DOHH2 (cell line): Measurements from ENCODE around the gene MPHOSPH10.

ENCODE experiments used
- H3F3A ChIP-seq: fragments of 200-600 bp; sonication (generic), shearing (Covaris generic); 2 replicates; pipeline ENCODE4 v1.6.0; 2016; ENCODE audit warnings: antibody characterized with exemption, mild to moderate bottlenecking; ENCODE audit not compliant: control insufficient read depth, insufficient read depth
- H3K27ac ChIP-seq: fragments of 200-600 bp; sonication (generic); 2 replicates; pipeline ENCODE4 v1.5.1; 2014; ENCODE audit warnings: low read depth, mild to moderate bottlenecking, low read length, moderate library complexity
- H3K27me3 ChIP-seq: fragments of 200-600 bp; sonication (generic); 2 replicates; pipeline ENCODE4 v1.6.1; 2014; ENCODE audit warnings: mild to moderate bottlenecking, low read length, mixed read lengths; ENCODE audit not compliant: control insufficient read depth
- H3K36me3 ChIP-seq: fragments of 200-600 bp; sonication (generic); 2 replicates; pipeline ENCODE4 v1.6.1; 2014; ENCODE audit warnings: mild to moderate bottlenecking, low read length, moderate library complexity, mixed read lengths; ENCODE audit not compliant: control insufficient read depth
- H3K4me1 ChIP-seq: fragments of 200-600 bp; sonication (generic); 2 replicates; pipeline ENCODE4 v1.6.1; 2014; ENCODE audit warnings: mild to moderate bottlenecking, low read length, mixed read lengths; ENCODE audit not compliant: control insufficient read depth
- H3K4me2 ChIP-seq: fragments of 200-600 bp; sonication (generic); 2 replicates; pipeline ENCODE4 v1.6.0; 2014; ENCODE audit warnings: mild to moderate bottlenecking, low read length, moderate library complexity
- H3K4me3 ChIP-seq: fragments of 200-600 bp; sonication (generic); 2 replicates; pipeline ENCODE4 v1.5.1; 2014; ENCODE audit warnings: mild to moderate bottlenecking, low read length, mixed read lengths
- H3K79me2 ChIP-seq: fragments of 200-600 bp; sonication (generic); 2 replicates; pipeline ENCODE4 v1.6.1; 2014; ENCODE audit warnings: mild to moderate bottlenecking, low read length, mixed read lengths; ENCODE audit not compliant: control insufficient read depth
- H3K9me2 ChIP-seq: fragments of 200-600 bp; sonication (generic); replicated peaks from 2 replicates; pipeline ENCODE4 v1.6.1; 2014; ENCODE audit warnings: mild to moderate bottlenecking, low read length, mixed read lengths; ENCODE audit not compliant: control insufficient read depth
- H3K9me3 ChIP-seq: fragments of 200-600 bp; sonication (generic); 2 replicates; pipeline ENCODE4 v1.6.1; 2014; ENCODE audit warnings: antibody characterized with exemption, low read length, mixed read lengths; ENCODE audit not compliant: control insufficient read depth, insufficient read depth
- H4K20me1 ChIP-seq: fragments of 200-600 bp; sonication (generic); 2 replicates; pipeline ENCODE4 v1.6.0; 2014; ENCODE audit warnings: low read depth, mild to moderate bottlenecking, antibody characterized with exemption, low read length, moderate library complexity; ENCODE audit not compliant: control insufficient read depth, insufficient read depth
- CTCF ChIP-seq: fragments of 200-600 bp; sonication (generic); IDR thresholded peaks from one replicate; pipeline ENCODE4 v1.5.1; 2014; ENCODE audit warnings: antibody characterized with exemption, mild to moderate bottlenecking, low read depth, low read length; ENCODE audit not compliant: poor library complexity, severe bottlenecking
- EZH2phosphoT487 ChIP-seq: fragments of 200-600 bp; sonication (generic); IDR thresholded peaks from 2 replicates; pipeline ENCODE4 v1.6.1; 2017; ENCODE audit warnings: borderline replicate concordance, mild to moderate bottlenecking, antibody characterized with exemption, low read length, moderate library complexity, mixed read lengths

MPHOSPH10 gene

GRCh38 chr2:71122387-71123298 lies 7.8 kb upstream of the MPHOSPH10 start:
- Histone ChIP-seq H3K9me2 (no peaks in the 10 kb centered on the region), H3K4me3 (no peak overlapping the region), H3K27ac (no peak overlapping the region), H3K79me2 (peaks cover 19% of the 10 kb centered on the region), H3F3A (0 out of 2 replicates have a peak, but pooled peaks cover 2% of the 10 kb centered on the region), H3K36me3 (peaks cover 51% of the 10 kb centered on the region), H4K20me1 (no peaks in the 10 kb centered on the region), H3K27me3 (no peaks in the 10 kb centered on the region), H3K4me1 (peaks cover 2% of the 10 kb centered on the region; the same call in 1 of the 2 replicates), H3K4me2 (no peak overlapping the region), H3K9me3 (no peaks in the 10 kb centered on the region)
- TF ChIP-seq EZH2phosphoT487 (no peak), CTCF (no peak)

- H3K4me3 ChIP-seq, result no peak overlapping the region
- H3K4me1 ChIP-seq, result peaks cover 17% of the 10 kb centered on the region
- no peaks in the 10 kb centered on the region for H3K27me3 ChIP-seq
- TF ChIP-seq EZH2phosphoT487 (no peak), CTCF (no peak)
- peaks cover 47% of the 10 kb centered on the region for H3K79me2 ChIP-seq
- no peaks in the 10 kb centered on the region for H3K9me2 ChIP-seq
- no peak overlapping the region for H3K4me2 ChIP-seq
- H4K20me1 ChIP-seq, result no peaks in the 10 kb centered on the region
- H3K27ac ChIP-seq, result no peak overlapping the region
- no peaks in the 10 kb centered on the region for H3K9me3 ChIP-seq
- peaks cover 41% of the 10 kb centered on the region for H3K36me3 ChIP-seq
- H3F3A ChIP-seq, result 0 out of 2 replicates have a peak, but pooled peaks cover 2% of the 10 kb centered on the region
Measured at GRCh38 chr2:71125506-71126294, 4.7 kb upstream of the MPHOSPH10 start.

- no peaks in the 10 kb centered on the region for H3K9me3 ChIP-seq
- H3K4me1 ChIP-seq, result peaks cover 25% of the 10 kb centered on the region
- no peak overlapping the region for H3K4me2 ChIP-seq
- H3F3A ChIP-seq, result 0 out of 2 replicates have a peak, but pooled peaks cover 2% of the 10 kb centered on the region
- H3K27me3 ChIP-seq, result no peaks in the 10 kb centered on the region
- TF ChIP-seq EZH2phosphoT487, result no peak
- TF ChIP-seq CTCF, result no peak
- H4K20me1 ChIP-seq, result 0 out of 2 replicates have a peak, but pooled peaks cover 2% of the 10 kb centered on the region
- H3K27ac ChIP-seq, result no peak overlapping the region
- H3K79me2 ChIP-seq, result peaks cover 60% of the 10 kb centered on the region
- H3K36me3 ChIP-seq, result peaks cover 36% of the 10 kb centered on the region
- H3K4me3 ChIP-seq, result no peak overlapping the region
- H3K9me2 ChIP-seq, result no peaks in the 10 kb centered on the region
Measured at GRCh38 chr2:71126957-71127356, 3.5 kb upstream of the MPHOSPH10 start.
